GM12873 (cell line): Measurements from ENCODE around the gene CHCHD6.

Experiments used
- CTCF ChIP-seq: IDR thresholded peaks from 2 replicates; pipeline ENCODE4 v1.5.1; 2012; ENCODE audit warnings: low read depth, mild to moderate bottlenecking, moderate library complexity, low read length, control low read depth; ENCODE audit not compliant: insufficient read depth; ENCODE audit errors: missing control alignments

The CHCHD6 gene

GRCh38 chr3:126723237-126723636 is 19.2 kb downstream of the CHCHD6 start:
- TF ChIP-seq CTCF: no peak

DNA sequence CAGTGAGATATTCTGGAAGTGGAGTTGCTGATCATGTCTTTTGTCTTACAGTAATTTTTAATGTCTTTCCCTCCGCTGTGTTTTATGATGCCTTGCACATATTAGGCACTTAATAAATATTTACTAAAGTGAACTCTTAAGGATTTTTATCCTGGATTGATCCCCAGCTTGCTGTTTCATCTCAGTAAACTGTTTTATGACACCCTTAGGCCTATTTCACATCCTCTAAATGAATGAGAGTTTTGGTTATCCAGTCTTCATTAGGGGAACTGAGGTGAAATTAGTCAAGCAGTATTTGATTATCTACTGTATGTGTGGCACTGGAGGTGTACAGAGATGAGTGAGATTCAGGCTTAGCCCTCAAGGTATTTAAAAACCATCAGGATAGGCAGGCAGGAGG is 19.8 kb downstream of the CHCHD6 start:
- no peak for TF ChIP-seq CTCF

GRCh38 chr3:126728680-126729079 is 24.6 kb downstream of the CHCHD6 start:
- no peak for TF ChIP-seq CTCF

DNA sequence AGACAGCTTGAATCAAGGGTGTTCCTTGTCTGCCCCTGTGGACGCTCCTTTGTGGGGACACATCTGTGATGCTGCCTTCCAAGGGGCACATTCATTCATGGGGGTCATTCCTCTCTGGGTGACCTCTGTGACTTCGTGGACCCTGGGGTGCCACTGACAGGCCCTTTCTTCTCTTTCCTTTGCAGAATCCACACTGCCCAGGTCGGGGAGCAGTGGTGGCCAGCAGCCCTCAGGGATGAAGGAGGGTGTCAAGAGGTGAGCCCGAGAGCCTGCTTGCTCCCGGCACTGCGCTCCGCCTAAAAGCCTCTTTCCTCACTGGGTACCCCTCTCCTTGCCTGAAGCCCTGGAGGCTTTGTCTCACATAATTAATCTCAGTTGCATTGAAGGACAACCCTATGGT is 26.3 kb downstream of the CHCHD6 start:
- no peak for TF ChIP-seq CTCF

DNA sequence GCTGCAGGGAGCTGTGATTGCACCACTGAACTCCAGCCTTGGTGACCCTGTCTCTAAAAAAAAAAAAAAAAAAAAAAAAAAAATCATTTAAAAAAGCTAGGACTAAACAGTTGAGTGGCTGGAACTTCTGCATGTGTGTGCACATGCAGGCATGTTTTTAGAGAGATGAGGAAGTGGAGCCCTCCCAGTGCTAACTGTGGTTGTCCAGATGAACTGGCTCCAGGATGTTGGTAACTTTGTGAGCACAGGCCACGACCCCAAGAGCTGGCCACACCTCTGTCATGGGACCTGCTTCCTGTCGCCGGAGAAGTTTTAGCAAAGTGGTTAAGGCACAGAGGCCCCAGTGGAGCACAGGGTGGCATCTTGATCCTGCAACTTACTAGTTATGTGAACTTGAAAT is 27.0 kb downstream of the CHCHD6 start:
- TF ChIP-seq CTCF: no peak

DNA sequence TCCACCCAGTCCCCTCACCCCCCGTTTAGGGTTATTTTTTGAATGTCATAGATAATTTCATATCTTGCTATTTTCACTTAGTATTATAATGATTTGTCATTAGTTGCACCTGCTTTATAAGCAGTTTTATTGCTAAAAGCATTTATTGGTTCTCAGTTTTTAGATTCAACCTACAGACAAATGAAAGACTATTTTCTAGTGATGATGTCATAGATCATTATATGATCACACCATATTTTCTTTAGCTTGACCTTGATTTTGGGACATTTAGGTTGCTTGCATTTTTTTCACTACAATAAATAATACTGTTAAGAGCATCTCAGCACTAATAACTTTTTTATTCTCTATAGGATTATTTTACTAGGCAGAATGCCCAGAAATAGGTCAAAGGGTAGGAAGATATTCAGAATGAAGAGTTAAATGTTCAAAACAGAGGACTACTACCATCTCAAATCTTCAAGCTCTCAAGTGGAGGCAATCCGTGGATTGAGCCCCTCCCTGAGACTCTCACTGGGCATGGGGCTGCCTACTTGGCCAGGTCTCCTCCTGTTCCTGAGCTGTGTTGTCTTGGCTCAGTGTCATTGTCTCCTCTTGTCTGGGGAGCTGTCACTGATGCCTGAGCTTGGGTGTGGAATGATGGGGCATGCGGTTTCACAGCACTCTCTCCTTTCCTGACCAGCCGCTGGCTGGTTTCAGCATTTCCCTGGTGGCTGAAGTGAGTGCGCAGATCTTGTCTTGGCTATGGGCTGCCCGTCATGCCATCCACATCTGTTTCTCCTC is 28.4 kb downstream of the CHCHD6 start:
- no peak for TF ChIP-seq CTCF

DNA sequence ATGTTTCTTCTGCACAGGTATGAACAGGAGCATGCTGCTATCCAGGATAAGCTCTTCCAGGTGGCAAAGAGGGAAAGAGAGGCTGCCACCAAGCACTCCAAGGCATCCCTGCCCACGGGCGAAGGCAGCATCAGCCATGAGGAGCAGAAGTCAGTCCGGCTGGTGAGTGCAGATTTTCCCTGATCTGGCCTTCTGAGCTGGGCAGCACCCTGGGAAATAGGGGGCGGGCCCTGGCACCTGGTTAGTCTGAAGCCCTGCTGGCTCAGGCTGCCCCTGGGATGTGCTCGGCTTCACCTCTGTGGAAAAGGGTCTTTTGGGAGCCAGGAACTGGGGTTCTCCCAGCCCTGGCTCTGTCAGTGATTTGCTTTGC is 29.0 kb downstream of the CHCHD6 start:
- no peak for TF ChIP-seq CTCF
